ENCODE data around the gene PTPRM.

The PTPRM gene

DNA sequence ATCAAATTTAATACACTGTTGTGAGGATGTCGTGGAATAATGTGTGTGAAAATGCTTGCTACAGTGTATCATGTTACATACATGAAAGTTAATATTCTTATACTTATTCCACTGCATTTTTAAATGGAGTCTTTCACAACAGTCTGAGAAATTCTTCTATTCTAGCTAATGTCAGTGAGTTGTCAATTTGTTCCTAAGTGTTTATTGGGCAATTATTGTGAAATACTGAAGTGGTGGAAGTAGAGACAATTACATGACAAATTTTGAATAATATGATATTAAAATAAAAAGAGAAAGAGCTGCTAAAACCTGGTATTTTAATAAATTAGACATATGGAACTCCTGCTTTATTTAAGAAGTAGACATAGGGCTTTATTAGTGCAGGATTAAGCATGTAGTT lies 176.1 kb downstream of the PTPRM start:
- Histone ChIP-seq H2AFZ (ENCODE audit: low read depth, low read length, severe bottlenecking) (no peak overlapping the region), H3K27ac (ENCODE audit: low read depth, low read length) (no peak overlapping the region), H3F3A (ENCODE audit: insufficient read depth) (no peaks in the 10 kb centered on the region), H3K27me3 (ENCODE audit: low read length) (no peaks in the 10 kb centered on the region), H3K4me2 (ENCODE audit: low read depth, low read length, poor library complexity, severe bottlenecking) (no peak overlapping the region), H3K4me3 (ENCODE audit: insufficient read depth, low read length, poor library complexity, severe bottlenecking) (no peak overlapping the region), H4K20me1 (ENCODE audit: low read depth, low read length) (no peaks in the 10 kb centered on the region), H3K36me3 (ENCODE audit: low read length) (no peaks in the 10 kb centered on the region), H3K9ac (ENCODE audit: low read length) (no peak overlapping the region), H3K79me2 (ENCODE audit: insufficient read depth, low read length) (no peaks in the 10 kb centered on the region), H3K9me3 (ENCODE audit: insufficient read depth, low read length) (no peaks in the 10 kb centered on the region), H3K9me2 (replicated peaks; ENCODE audit: insufficient read depth, low read length) (no peaks in the 10 kb centered on the region)
- TF ChIP-seq, protein P1, sequence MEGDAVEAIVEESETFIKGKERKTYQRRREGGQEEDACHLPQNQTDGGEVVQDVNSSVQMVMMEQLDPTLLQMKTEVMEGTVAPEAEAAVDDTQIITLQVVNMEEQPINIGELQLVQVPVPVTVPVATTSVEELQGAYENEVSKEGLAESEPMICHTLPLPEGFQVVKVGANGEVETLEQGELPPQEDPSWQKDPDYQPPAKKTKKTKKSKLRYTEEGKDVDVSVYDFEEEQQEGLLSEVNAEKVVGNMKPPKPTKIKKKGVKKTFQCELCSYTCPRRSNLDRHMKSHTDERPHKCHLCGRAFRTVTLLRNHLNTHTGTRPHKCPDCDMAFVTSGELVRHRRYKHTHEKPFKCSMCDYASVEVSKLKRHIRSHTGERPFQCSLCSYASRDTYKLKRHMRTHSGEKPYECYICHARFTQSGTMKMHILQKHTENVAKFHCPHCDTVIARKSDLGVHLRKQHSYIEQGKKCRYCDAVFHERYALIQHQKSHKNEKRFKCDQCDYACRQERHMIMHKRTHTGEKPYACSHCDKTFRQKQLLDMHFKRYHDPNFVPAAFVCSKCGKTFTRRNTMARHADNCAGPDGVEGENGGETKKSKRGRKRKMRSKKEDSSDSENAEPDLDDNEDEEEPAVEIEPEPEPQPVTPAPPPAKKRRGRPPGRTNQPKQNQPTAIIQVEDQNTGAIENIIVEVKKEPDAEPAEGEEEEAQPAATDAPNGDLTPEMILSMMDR (IDR thresholded peaks at IDR 0.05; ENCODE audit: insufficient read depth, low read length, poor library complexity, severe bottlenecking) = no peak
- no peak for TF ChIP-seq EZH2phosphoT487 (conservative IDR thresholded peaks at IDR 0.05; ENCODE audit: low read length)

- TF ChIP-seq, protein P1 (IDR thresholded peaks at IDR 0.05; ENCODE audit: insufficient read depth, low read length, poor library complexity, severe bottlenecking) = no peak
- TF ChIP-seq EZH2phosphoT487 (conservative IDR thresholded peaks at IDR 0.05; ENCODE audit: low read length) = no peak
- no peaks in the 10 kb centered on the region for H3K9me3 ChIP-seq (ENCODE audit: insufficient read depth, low read length)
Observed at GRCh38 chr18:7746106-7746505, 179.0 kb downstream of the PTPRM start.

GRCh38 chr18:7748251-7749007 lies 181.3 kb downstream of the PTPRM start:
- H3K9me3 ChIP-seq (ENCODE audit: insufficient read depth, low read length) = no peaks in the 10 kb centered on the region
- no peak overlapping the region for H3K4me3 ChIP-seq (ENCODE audit: insufficient read depth, low read length, poor library complexity, severe bottlenecking)
- TF ChIP-seq EZH2phosphoT487 (conservative IDR thresholded peaks at IDR 0.05; ENCODE audit: low read length) = no peak
- TF ChIP-seq, protein P1 (IDR thresholded peaks at IDR 0.05; ENCODE audit: insufficient read depth, low read length, poor library complexity, severe bottlenecking) = no peak
- H3K79me2 ChIP-seq (ENCODE audit: insufficient read depth, low read length) = no peaks in the 10 kb centered on the region
- H3K4me2 ChIP-seq (ENCODE audit: low read depth, low read length, poor library complexity, severe bottlenecking) = no peak overlapping the region
- H3K36me3 ChIP-seq (ENCODE audit: low read length) = no peaks in the 10 kb centered on the region
- no peak overlapping the region for H3K27ac ChIP-seq (ENCODE audit: low read depth, low read length)
- no peaks in the 10 kb centered on the region for H3F3A ChIP-seq (ENCODE audit: insufficient read depth)
- H4K20me1 ChIP-seq (ENCODE audit: low read depth, low read length) = no peaks in the 10 kb centered on the region
- no peak overlapping the region for H3K9ac ChIP-seq (ENCODE audit: low read length)
- no peak overlapping the region for H2AFZ ChIP-seq (ENCODE audit: low read depth, low read length, severe bottlenecking)
- H3K9me2 ChIP-seq (replicated peaks; ENCODE audit: insufficient read depth, low read length) = no peaks in the 10 kb centered on the region
- H3K27me3 ChIP-seq (ENCODE audit: low read length) = no peaks in the 10 kb centered on the region

More at GRCh38 chr18:7746106-7746505, 179.0 kb downstream of the PTPRM start:
- H4K20me1 ChIP-seq (ENCODE audit: low read depth, low read length) = no peaks in the 10 kb centered on the region
- no peak overlapping the region for H3K4me2 ChIP-seq (ENCODE audit: low read depth, low read length, poor library complexity, severe bottlenecking)
- H3K27me3 ChIP-seq (ENCODE audit: low read length) = no peaks in the 10 kb centered on the region
- no peaks in the 10 kb centered on the region for H3K79me2 ChIP-seq (ENCODE audit: insufficient read depth, low read length)
- no peaks in the 10 kb centered on the region for H3F3A ChIP-seq (ENCODE audit: insufficient read depth)
- H3K27ac ChIP-seq (ENCODE audit: low read depth, low read length) = no peak overlapping the region
- H3K4me3 ChIP-seq (ENCODE audit: insufficient read depth, low read length, poor library complexity, severe bottlenecking) = no peak overlapping the region
- H3K9ac ChIP-seq (ENCODE audit: low read length) = no peak overlapping the region
- H3K9me2 ChIP-seq (replicated peaks; ENCODE audit: insufficient read depth, low read length) = no peaks in the 10 kb centered on the region
- H2AFZ ChIP-seq (ENCODE audit: low read depth, low read length, severe bottlenecking) = no peak overlapping the region
- H3K36me3 ChIP-seq (ENCODE audit: low read length) = no peaks in the 10 kb centered on the region

Data from SU-DHL-6 (cell line).